Hepatocyte (in vitro differentiated cells): ENCODE measurements around the gene ZNF48. TPM values are rescaled to one million over a fixed set of nuclear protein-coding genes. Genes with fewer than 3 reads are reported as not detected.
A peak's percentile ranks its signal among the peaks of the same experiment; 100 is the strongest.

Experiments used
- DNase-seq: peaks from one replicate; pipeline ENCODE4 v3.0.0-alpha.2; 2016; ENCODE audit warnings: low spot score
- H2AFZ ChIP-seq: fragments of 200-600 bp; sonication (generic); 2 replicates; pipeline ENCODE4 v1.6.0; 2016; ENCODE audit warnings: antibody characterized with exemption, mild to moderate bottlenecking
- H3K27ac ChIP-seq: fragments of 200-600 bp; sonication (generic); 2 replicates; pipeline ENCODE4 v1.5.1; 2016; ENCODE audit warnings: mild to moderate bottlenecking
- H3K27me3 ChIP-seq: fragments of 200-600 bp; sonication (generic); 2 replicates; pipeline ENCODE4 v1.6.1; 2016
- H3K36me3 ChIP-seq: fragments of 200-600 bp; sonication (generic); replicated peaks from 2 replicates; pipeline ENCODE4 v1.5.1; 2016; ENCODE audit warnings: low read depth; ENCODE audit not compliant: insufficient read depth
- H3K4me1 ChIP-seq: fragments of 200-600 bp; sonication (generic); 2 replicates; pipeline ENCODE4 v1.5.1; 2016; ENCODE audit warnings: mild to moderate bottlenecking, moderate library complexity; ENCODE audit not compliant: insufficient read depth
- H3K4me2 ChIP-seq: fragments of 200-600 bp; sonication (generic); 2 replicates; pipeline ENCODE4 v1.6.0; 2016
- H3K4me3 ChIP-seq: fragments of 200-600 bp; sonication (generic); 2 replicates; pipeline ENCODE4 v1.5.1; 2016; ENCODE audit warnings: mild to moderate bottlenecking
- H3K79me2 ChIP-seq: fragments of 200-600 bp; sonication (generic); 2 replicates; pipeline ENCODE4 v1.6.0; 2017; ENCODE audit warnings: mild to moderate bottlenecking
- H3K9me2 ChIP-seq: fragments of 200-600 bp; sonication (generic); replicated peaks from 2 replicates; pipeline ENCODE4 v1.6.0; 2017; ENCODE audit warnings: mild to moderate bottlenecking; ENCODE audit not compliant: insufficient read depth
- H3K9me3 ChIP-seq: fragments of 200-600 bp; sonication (generic); 2 replicates; pipeline ENCODE4 v1.5.1; 2016; ENCODE audit warnings: low read depth, mild to moderate bottlenecking
- H4K20me1 ChIP-seq: fragments of 200-600 bp; sonication (generic); 2 replicates; pipeline ENCODE4 v1.6.0; 2016; ENCODE audit warnings: mild to moderate bottlenecking; ENCODE audit not compliant: insufficient read depth, poor library complexity, severe bottlenecking
- CTCF ChIP-seq: fragments of 200-600 bp; sonication (generic); IDR thresholded peaks from 2 replicates; pipeline ENCODE4 v1.5.1; 2016; ENCODE audit warnings: antibody characterized with exemption, mild to moderate bottlenecking; ENCODE audit not compliant: poor library complexity
- EZH2 ChIP-seq: fragments of 200-600 bp; sonication (generic); IDR thresholded peaks from 2 replicates; pipeline ENCODE4 v1.6.1; 2016; ENCODE audit warnings: antibody characterized with exemption, mild to moderate bottlenecking, borderline replicate concordance
- EZH2phosphoT487 ChIP-seq: fragments of 200-600 bp; sonication (generic); IDR thresholded peaks from one replicate; pipeline ENCODE4 v1.6.1; 2018; ENCODE audit warnings: antibody characterized with exemption, mild to moderate bottlenecking, low read depth, moderate library complexity; ENCODE audit not compliant: unreplicated experiment, severe bottlenecking
- WGBS: methylation state at CpG from one replicate; pipeline ENCODE4 v1.1.6; 2016; ENCODE audit warnings: low lambda C conversion rate; ENCODE audit errors: missing lambda C conversion rate; 5-methylcytosine and 5-hydroxymethylcytosine counted together
- polyA plus RNA-seq: library from polyadenylated mRNA; unstranded; fragments of >200 nt; fragmentation: Nextera tagmentation; extraction: Ambion mirVana; gene quantifications from 2 replicates; pipeline ENCODE4 v1.2.1, GENCODE V29; 2016
- total RNA-seq: library from RNA; depleted of rRNA; stranded (reverse); fragments of >200 nt; gene quantifications from 2 replicates; pipeline ENCODE4 v1.2.3, GENCODE V29; 2014

The ZNF48 gene
- total and polyA plus RNA-seq, 2 experiments from 2014 or later: 6.1 to 7.7 TPM

- Histone ChIP-seq H3K27me3 (no peaks in the 10 kb centered on the region), H3K4me1 (peaks cover 10% of the 10 kb centered on the region), H3K36me3 (no peaks in the 10 kb centered on the region), H3K9me3 (no peaks in the 10 kb centered on the region), H3K79me2 (peaks cover 20% of the 10 kb centered on the region), H3K9me2 (no peaks in the 10 kb centered on the region), H3K27ac (no peak overlapping the region), H3K4me2 (no peak overlapping the region), H4K20me1 (no peaks in the 10 kb centered on the region), H3K4me3 (no peak overlapping the region), H2AFZ (no peak overlapping the region)
- TF ChIP-seq CTCF (no peak), EZH2phosphoT487 (no peak), EZH2 (no peak)
- 100% methylated on average over 3 of the region's 3 CpGs for WGBS
- DNase-seq: no peak
These were observed 45.5 kb upstream of the ZNF48 start for GRCh38 chr16:30349675-30350074.

DNA sequence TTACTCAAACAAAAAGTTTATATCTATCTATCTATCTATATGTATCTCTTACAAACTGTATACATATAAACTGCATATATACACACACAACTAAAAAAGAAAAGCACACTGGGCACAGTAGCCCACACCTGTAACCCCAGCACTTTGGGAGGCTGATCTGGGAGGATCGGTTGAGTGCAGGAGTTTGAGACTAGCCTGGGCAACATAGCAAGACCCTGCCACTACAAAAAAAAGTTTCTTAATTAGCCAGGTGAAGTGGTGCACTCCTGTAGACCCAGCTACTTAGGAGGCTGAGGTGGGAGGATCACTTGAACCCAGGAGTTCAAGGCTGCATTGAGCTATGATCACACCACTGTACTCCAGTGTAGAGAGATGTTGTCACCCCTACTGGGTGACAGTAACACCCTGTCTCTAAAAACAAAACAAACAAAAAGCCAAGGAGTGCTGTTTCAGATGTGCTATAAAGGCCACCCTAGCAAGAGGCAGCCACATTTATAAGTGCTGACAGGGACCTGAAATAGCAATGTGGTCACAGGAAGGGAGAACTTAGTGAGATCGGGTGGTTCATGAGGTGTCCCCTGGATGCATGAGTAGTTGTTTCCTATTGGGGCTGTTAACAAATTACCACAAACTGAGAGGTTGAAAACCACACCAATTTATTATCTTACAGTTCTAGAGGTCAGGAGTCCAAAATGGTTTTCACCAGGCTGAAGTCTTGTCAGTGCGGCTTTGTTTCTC, 44.9 kb upstream of the ZNF48 start:
- no peaks in the 10 kb centered on the region for H3K9me2 ChIP-seq
- H3K36me3 ChIP-seq: no peaks in the 10 kb centered on the region
- no peaks in the 10 kb centered on the region for H3K27me3 ChIP-seq
- no peak for TF ChIP-seq EZH2
- no peak for TF ChIP-seq CTCF
- no peak for TF ChIP-seq EZH2phosphoT487
- no peaks in the 10 kb centered on the region for H3K9me3 ChIP-seq
- H3K4me3 ChIP-seq: no peak overlapping the region
- no peak overlapping the region for H3K4me2 ChIP-seq
- peaks cover 10% of the 10 kb centered on the region for H3K4me1 ChIP-seq
- peak overlapping the region; percentile 40 for H3K27ac ChIP-seq
- no peaks in the 10 kb centered on the region for H4K20me1 ChIP-seq
- H3K79me2 ChIP-seq: peaks cover 21% of the 10 kb centered on the region
- WGBS: 93% methylated on average over 3 of the region's 3 CpGs
- no peak for DNase-seq
- no peak overlapping the region for H2AFZ ChIP-seq

DNA sequence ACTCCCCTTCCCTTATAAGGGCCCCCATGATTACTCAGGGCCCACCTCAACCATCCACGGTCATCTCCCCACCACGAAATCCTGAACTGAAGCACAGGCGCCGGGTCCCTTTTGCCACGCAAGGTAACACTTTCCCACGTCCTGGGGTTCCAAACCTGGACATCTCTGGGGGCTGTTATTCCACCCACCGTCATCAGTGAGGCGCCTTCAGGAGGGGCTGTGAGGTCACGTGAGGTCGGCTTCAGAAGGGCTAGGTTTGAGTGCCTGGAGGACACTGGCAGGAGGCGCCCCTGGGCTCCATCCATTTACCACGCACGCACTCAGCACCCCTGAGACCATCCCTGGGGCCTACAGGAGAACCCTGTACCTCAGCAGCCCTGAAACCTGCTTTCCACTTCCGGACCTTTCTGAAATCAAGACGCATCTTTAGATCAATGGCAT, 44.2 kb upstream of the ZNF48 start:
- H3K9me3 ChIP-seq: no peaks in the 10 kb centered on the region
- TF ChIP-seq EZH2phosphoT487 (no peak), EZH2 (no peak), CTCF (no peak)
- no peak for DNase-seq
- 96% methylated on average over 15 of the region's 15 CpGs for WGBS
- peaks cover 13% of the 10 kb centered on the region for H3K4me1 ChIP-seq
- H3K9me2 ChIP-seq: no peaks in the 10 kb centered on the region
- H4K20me1 ChIP-seq: no peaks in the 10 kb centered on the region
- H3K36me3 ChIP-seq: no peaks in the 10 kb centered on the region
- no peak overlapping the region for H3K4me2 ChIP-seq
- H2AFZ ChIP-seq: no peak overlapping the region
- H3K4me3 ChIP-seq: no peak overlapping the region
- H3K27me3 ChIP-seq: no peaks in the 10 kb centered on the region
- no peak overlapping the region for H3K27ac ChIP-seq
- peaks cover 21% of the 10 kb centered on the region for H3K79me2 ChIP-seq
